Panc1 (cell line): ENCODE data around the gene WDR26. TPM values are rescaled to one million over a fixed set of nuclear protein-coding genes. Genes with fewer than 3 reads are reported as not detected.
A peak's percentile ranks its signal among the peaks of the same experiment; 100 is the strongest.

Experiments used
- ATAC-seq: fragments of 200-7000 bp; cut with Tn5 transposase; 2 replicates; pipeline ENCODE4 v1.9.1; 2020; ENCODE audit warnings: mild to moderate bottlenecking, moderate library complexity
- BruUV-seq: library from RNA; stranded (reverse); fragments of 400-500 nt; replicated peaks from 2 replicates; lab custom pipeline; 2021; lab: Mats Ljungman, UMichigan
- CTCF ChIA-PET: fragments of 300-600 bp; sonication (Branson Sonifier 250); formaldehyde crosslinking; loops from one replicate; lab custom pipeline; 2022; ENCODE audit warnings: antibody characterized with exemption; lab: Charles Lee
- POLR2A ChIA-PET: fragments of 300-600 bp; sonication (Branson Sonifier 250); formaldehyde crosslinking; loops from one replicate; lab custom pipeline; 2022; ENCODE audit warnings: antibody characterized with exemption; lab: Charles Lee
- DNase-seq: peaks from one replicate; pipeline ENCODE4 v3.0.0-alpha.2; 2010; ENCODE audit warnings: low read depth, low spot score
- H3K27ac ChIP-seq: 2 replicates; pipeline ENCODE4 v1.5.1; 2011; ENCODE audit warnings: mild to moderate bottlenecking, low read length, inconsistent platforms
- H3K27me3 ChIP-seq: fragments of 200-500 bp; sonication (Bioruptor generic); 2 replicates; pipeline ENCODE4 v1.6.0; 2014; ENCODE audit warnings: low read length, inconsistent platforms; ENCODE audit not compliant: control insufficient read depth, insufficient read depth
- H3K36me3 ChIP-seq: fragments of 200-500 bp; sonication (Bioruptor generic); 2 replicates; pipeline ENCODE4 v1.5.1; 2014; ENCODE audit warnings: inconsistent platforms, mild to moderate bottlenecking, low read length, moderate library complexity; ENCODE audit not compliant: control insufficient read depth, insufficient read depth
- H3K4me1 ChIP-seq: 2 replicates; pipeline ENCODE4 v1.5.1; 2011; ENCODE audit warnings: inconsistent platforms, mild to moderate bottlenecking, low read length, moderate library complexity; ENCODE audit not compliant: control insufficient read depth, insufficient read depth
- H3K4me3 ChIP-seq, 2 experiments: 2 replicates each; pipeline ENCODE4 v1.5.1; 2011 to 2012; ENCODE audit warnings: low read depth in 2 of 2, low read length in 2 of 2, mild to moderate bottlenecking in 2 of 2, inconsistent platforms in 1 of 2, moderate library complexity in 1 of 2
- H3K9me3 ChIP-seq: fragments of 200-500 bp; sonication (Bioruptor generic); 2 replicates; pipeline ENCODE4 v1.5.1; 2014; ENCODE audit warnings: low read depth, mild to moderate bottlenecking, inconsistent platforms, low read length, moderate library complexity; ENCODE audit not compliant: control insufficient read depth, insufficient read depth
- CTCF ChIP-seq: fragments of 450-650 bp; IDR thresholded peaks from 2 replicates; pipeline ENCODE4 v1.5.1; 2017; ENCODE audit warnings: mild to moderate bottlenecking
- POLR2AphosphoS5 ChIP-seq: IDR thresholded peaks from 2 replicates; pipeline ENCODE4 v1.6.1; 2012; ENCODE audit warnings: mild to moderate bottlenecking, low read depth, low read length, moderate library complexity
- SIN3A ChIP-seq: IDR thresholded peaks from 2 replicates; pipeline ENCODE4 v1.6.1; 2012; ENCODE audit warnings: low read depth, mild to moderate bottlenecking, low read length, moderate library complexity, borderline replicate concordance; ENCODE audit not compliant: insufficient read depth
- TCF7L2 ChIP-seq: IDR thresholded peaks from 2 replicates; pipeline ENCODE4 v1.6.1; 2011; ENCODE audit warnings: mild to moderate bottlenecking, low read depth, low read length, inconsistent platforms
- in situ Hi-C: cut with HindIII; loops from 2 replicates; pipeline ENCODE4 v1.10.0; 2016; ENCODE audit warnings: low sequenced_read_pairs, low pct_unique_long_range_greater_than_20kb
- intact Hi-C: fragments of 100-400 bp; cut with micrococcal nuclease; formaldehyde crosslinking; loops from one replicate; pipeline ENCODE4 v1.10.0; 2022; ENCODE audit not compliant: unreplicated experiment
- total RNA-seq: library from RNA; stranded (reverse); gene quantifications from one replicate; pipeline ENCODE4 v1.2.1, GENCODE V29; 2021; ENCODE audit not compliant: unreplicated experiment
- TF ChIP-seq, protein P1 (sequence below), 2 experiments: IDR thresholded peaks; 2 replicates each; pipeline ENCODE4 v1.6.1; 2011 to 2012; ENCODE audit warnings: low read depth in 2 of 2, control low read depth in 1 of 2, low read length in 1 of 2, mild to moderate bottlenecking in 1 of 2, moderate library complexity in 1 of 2; ENCODE audit not compliant: insufficient read depth in 1 of 2

The WDR26 gene
- total RNA-seq, 1 experiment from 2014 or later: 91.3 TPM

- in situ Hi-C loops (no loop called here), intact Hi-C loops (no loop called here)
- no TSS peak for BruUV-seq
- no peak for DNase-seq
- H3K9me3 ChIP-seq: no peaks in the 10 kb centered on the region
- ATAC-seq: peak; percentile 70
- CTCF ChIA-PET: no interaction called here
- no peaks in the 10 kb centered on the region for H3K27me3 ChIP-seq
- no peak overlapping the region for H3K4me3 ChIP-seq
- H3K4me1 ChIP-seq: 0 out of 2 replicates have a peak, but pooled peaks cover 2% of the 10 kb centered on the region
- POLR2A ChIA-PET: no interaction called here
- H3K36me3 ChIP-seq: peaks cover 46% of the 10 kb centered on the region
- no peak for TF ChIP-seq CTCF
- TF ChIP-seq POLR2AphosphoS5: no peak
- no peak overlapping the region for H3K27ac ChIP-seq
Measured at GRCh38 chr1:224411766-224412165, 22.8 kb downstream of the WDR26 start.

DNA sequence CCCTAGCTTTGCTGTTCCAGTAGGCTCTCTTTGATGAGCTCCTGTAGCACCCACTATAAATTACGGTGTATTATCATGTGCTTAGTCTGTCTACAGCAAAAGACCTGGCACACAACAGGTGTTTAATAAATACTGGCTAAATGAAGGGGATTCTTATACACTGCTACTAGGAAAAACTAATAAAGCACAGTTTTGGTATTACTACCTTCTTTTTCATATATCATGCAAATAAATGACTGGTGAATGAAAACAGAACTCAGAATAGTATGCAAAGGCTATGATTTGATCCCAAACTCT is 26.4 kb downstream of the WDR26 start:
- H3K27me3 ChIP-seq: no peaks in the 10 kb centered on the region
- POLR2A ChIA-PET: interaction anchor here (0.5 kb wide), 1 partner anchor 126 kb away, joined by 7 read pairs; no protein-coding TSS in a partner anchor
- intact Hi-C loops: no loop called here
- no peaks in the 10 kb centered on the region for H3K9me3 ChIP-seq
- no peak for DNase-seq
- H3K4me1 ChIP-seq: 0 out of 2 replicates have a peak, but pooled peaks cover 2% of the 10 kb centered on the region
- in situ Hi-C loops: no loop called here
- H3K36me3 ChIP-seq: peaks cover 56% of the 10 kb centered on the region
- TSS peak; percentile 25 for BruUV-seq
- no peak overlapping the region for H3K4me3 ChIP-seq
- no peak for TF ChIP-seq SIN3A
- no peak for TF ChIP-seq TCF7L2
- TF ChIP-seq POLR2AphosphoS5: no peak
- TF ChIP-seq, protein P1, sequence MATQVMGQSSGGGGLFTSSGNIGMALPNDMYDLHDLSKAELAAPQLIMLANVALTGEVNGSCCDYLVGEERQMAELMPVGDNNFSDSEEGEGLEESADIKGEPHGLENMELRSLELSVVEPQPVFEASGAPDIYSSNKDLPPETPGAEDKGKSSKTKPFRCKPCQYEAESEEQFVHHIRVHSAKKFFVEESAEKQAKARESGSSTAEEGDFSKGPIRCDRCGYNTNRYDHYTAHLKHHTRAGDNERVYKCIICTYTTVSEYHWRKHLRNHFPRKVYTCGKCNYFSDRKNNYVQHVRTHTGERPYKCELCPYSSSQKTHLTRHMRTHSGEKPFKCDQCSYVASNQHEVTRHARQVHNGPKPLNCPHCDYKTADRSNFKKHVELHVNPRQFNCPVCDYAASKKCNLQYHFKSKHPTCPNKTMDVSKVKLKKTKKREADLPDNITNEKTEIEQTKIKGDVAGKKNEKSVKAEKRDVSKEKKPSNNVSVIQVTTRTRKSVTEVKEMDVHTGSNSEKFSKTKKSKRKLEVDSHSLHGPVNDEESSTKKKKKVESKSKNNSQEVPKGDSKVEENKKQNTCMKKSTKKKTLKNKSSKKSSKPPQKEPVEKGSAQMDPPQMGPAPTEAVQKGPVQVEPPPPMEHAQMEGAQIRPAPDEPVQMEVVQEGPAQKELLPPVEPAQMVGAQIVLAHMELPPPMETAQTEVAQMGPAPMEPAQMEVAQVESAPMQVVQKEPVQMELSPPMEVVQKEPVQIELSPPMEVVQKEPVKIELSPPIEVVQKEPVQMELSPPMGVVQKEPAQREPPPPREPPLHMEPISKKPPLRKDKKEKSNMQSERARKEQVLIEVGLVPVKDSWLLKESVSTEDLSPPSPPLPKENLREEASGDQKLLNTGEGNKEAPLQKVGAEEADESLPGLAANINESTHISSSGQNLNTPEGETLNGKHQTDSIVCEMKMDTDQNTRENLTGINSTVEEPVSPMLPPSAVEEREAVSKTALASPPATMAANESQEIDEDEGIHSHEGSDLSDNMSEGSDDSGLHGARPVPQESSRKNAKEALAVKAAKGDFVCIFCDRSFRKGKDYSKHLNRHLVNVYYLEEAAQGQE (IDR thresholded peaks at IDR 0.05; ENCODE audit: insufficient read depth in 1 of 2, low read depth in 2 of 2, low read length in 1 of 2): no peak
- TF ChIP-seq CTCF: no peak
- H3K27ac ChIP-seq: no peak overlapping the region
- no peak for ATAC-seq
- CTCF ChIA-PET: no interaction called here
